RWPE1 (cell line): ENCODE measurements around the gene IRF5.
A peak's percentile ranks its signal among the peaks of the same experiment; 100 is the strongest.

Experiments used
- CTCF ChIA-PET: fragments of 350-600 bp; sonication (Branson Sonifier 250); formaldehyde crosslinking; extraction: SDS; loops from one replicate; lab custom pipeline; 2021; lab: Yijun Ruan, JAX
- POLR2A ChIA-PET: fragments of 400-600 bp; formaldehyde crosslinking; extraction: SDS; loops from one replicate; lab custom pipeline; 2020; ENCODE audit warnings: antibody characterized with exemption; ENCODE audit not compliant: low non-redundant PET; lab: Yijun Ruan, JAX
- DNase-seq: peaks from one replicate; pipeline ENCODE4 v3.0.0; 2012; ENCODE audit warnings: low spot score
- H3K27ac ChIP-seq: fragments of 450-650 bp; 2 replicates; pipeline ENCODE4 v1.5.1; 2017
- TF ChIP-seq, protein P1 (sequence below): fragments of 450-650 bp; conservative IDR thresholded peaks from 2 replicates; pipeline ENCODE4 v1.5.1; 2017; ENCODE audit warnings: low read depth, mild to moderate bottlenecking

Gene IRF5

DNA sequence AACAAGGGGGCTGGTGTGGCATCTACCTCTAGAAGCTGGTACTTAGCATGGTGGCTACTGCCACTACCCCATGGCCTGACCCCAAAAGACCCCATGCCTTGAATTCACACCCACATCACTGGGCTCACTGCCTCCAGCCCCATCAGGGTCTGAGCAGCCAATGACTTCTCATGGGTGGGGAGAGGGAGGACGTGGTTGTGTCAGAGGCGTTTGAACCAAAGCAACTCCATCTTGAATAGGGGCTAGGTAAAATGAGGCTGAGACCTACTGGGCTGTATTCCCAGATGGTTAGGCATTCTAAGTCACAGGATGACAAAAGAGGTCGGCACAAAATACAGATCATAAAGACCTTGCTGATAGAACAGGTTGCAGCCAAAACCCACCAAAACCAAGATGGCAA lies 42.4 kb upstream of the IRF5 start:
- TF ChIP-seq, protein P1, sequence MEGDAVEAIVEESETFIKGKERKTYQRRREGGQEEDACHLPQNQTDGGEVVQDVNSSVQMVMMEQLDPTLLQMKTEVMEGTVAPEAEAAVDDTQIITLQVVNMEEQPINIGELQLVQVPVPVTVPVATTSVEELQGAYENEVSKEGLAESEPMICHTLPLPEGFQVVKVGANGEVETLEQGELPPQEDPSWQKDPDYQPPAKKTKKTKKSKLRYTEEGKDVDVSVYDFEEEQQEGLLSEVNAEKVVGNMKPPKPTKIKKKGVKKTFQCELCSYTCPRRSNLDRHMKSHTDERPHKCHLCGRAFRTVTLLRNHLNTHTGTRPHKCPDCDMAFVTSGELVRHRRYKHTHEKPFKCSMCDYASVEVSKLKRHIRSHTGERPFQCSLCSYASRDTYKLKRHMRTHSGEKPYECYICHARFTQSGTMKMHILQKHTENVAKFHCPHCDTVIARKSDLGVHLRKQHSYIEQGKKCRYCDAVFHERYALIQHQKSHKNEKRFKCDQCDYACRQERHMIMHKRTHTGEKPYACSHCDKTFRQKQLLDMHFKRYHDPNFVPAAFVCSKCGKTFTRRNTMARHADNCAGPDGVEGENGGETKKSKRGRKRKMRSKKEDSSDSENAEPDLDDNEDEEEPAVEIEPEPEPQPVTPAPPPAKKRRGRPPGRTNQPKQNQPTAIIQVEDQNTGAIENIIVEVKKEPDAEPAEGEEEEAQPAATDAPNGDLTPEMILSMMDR, result no peak
- H3K27ac ChIP-seq, result no peak overlapping the region
- ChIA-PET CTCF (no interaction called here), POLR2A (no interaction called here)
- no peak for DNase-seq

DNA sequence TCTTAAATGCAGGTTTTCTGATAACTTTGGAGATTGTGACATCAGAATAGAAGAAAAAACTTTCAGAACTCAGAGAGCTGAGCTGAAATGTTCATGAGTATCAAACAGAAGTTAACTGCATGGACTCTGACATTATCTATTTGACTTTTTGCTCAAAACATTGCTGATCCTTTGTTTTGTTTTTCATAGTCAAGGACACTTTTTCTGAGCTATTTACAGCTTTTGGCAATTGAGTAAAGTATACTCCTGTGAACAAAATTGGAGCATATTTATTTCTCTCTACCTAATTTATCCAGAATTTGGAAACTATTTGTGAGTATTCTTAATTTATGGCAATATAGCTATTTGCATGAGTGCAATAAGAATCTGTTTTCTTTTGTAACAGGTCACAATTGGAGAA lies 38.3 kb upstream of the IRF5 start:
- CTCF ChIA-PET, result no interaction called here
- TF ChIP-seq, protein P1, result no peak
- no peak for DNase-seq
- no peak overlapping the region for H3K27ac ChIP-seq
- POLR2A ChIA-PET, result no interaction called here

DNA sequence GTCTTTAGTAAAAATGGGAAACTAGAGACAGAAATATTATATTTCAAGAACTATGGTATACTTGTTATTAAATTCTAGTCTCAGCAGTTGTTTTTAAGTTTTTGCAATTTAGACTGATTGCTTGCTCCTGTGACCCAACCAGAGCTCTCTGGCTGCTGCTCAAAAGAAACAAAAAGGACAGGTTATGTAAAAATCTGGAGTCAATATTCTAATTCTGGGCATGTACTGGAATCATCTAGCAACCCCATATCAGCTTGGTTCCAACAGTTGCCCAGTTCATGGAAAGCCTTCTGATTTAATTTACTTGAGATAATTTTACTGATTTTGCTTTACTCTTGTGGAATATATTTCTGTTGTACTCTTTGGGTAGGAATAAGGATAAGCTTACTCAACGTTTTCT lies 37.5 kb upstream of the IRF5 start:
- POLR2A ChIA-PET, result no interaction called here
- no peak for DNase-seq
- TF ChIP-seq, protein P1, result no peak
- H3K27ac ChIP-seq, result no peak overlapping the region
- CTCF ChIA-PET, result no interaction called here

DNA sequence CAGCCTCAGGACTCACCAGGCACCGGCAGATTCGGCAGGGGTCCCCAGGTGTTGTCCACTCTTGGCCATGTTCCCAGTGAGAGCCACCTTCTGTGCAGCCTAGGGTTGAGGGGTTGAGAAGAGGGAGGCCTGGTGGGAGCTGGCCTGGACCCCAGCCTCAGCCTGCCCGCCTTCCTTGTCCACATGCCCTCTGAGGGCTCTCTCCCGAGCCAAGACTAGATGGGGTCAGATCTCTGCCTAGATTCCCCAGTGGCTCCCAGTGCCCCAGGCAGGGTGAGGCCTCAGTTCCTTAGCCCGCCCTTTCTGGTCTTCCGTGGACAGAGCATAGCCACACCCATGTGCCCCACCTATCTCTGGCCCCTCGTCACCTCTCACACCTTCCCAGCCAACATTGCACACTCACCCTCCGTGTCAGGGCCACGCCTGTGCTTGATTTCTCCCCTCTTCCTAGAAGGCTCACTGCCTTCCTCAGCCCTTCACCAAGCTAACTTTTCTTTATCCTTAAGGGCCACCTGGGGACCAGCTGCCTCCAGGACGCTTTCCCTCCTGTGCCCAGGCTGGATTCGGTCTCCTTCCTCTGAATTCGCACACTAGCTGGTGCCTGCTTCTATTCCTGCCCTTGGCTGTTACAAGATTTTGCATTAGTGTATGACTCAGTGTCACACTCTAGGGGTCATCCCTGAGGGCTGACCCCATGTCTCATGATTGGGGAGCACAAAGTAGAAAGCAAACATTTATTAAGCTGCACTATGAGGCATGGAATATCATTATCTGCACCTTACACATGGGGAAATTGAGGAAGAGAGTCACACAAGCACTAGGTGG lies 34.8 kb upstream of the IRF5 start:
- no peak for DNase-seq
- ChIA-PET POLR2A (no interaction called here), CTCF (interaction anchor here (0.5 kb wide), 1 partner anchor 1248 kb away, joined by 3 read pairs; no protein-coding TSS in a partner anchor)
- TF ChIP-seq, protein P1, result no peak
- 0 out of 2 replicates have a peak overlapping the region, but pooled peaks have one; percentile 2 for H3K27ac ChIP-seq

DNA sequence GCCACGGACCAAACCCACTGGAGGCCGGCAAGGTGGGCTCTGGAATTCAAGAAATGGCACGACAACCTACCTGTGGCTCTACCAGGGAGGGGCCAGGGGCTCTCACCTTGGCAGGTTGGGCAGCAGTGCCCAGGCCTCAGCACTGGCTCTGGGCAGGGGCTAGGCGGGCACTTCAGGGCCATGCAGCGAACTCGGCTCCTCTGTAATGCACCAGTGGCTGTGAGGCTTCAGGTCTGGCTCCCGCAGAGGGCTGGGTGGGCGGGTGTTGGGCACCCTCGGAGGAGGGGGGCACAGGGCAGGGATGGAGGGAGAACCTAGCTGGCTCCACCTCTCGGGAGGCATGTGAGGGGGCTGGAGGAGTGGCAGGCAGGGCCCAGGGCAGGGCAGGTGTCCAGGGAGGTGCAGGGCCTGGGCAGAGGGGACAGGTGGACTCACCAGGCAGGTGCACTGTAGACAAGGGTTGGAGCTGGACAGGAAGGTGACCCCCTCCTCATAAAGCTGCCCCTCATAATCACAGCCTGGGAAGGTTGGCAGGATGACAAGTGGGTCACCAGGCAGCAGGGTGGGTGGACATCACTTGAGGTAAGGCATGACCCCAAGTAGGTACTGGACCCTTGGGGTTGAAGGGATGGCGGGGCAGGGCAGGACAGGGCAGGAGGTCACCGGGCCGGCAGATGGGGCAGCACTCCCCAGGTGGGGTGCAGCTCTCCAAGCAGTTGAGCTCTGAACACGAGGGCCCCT lies 33.9 kb upstream of the IRF5 start:
- POLR2A ChIA-PET, result no interaction called here
- CTCF ChIA-PET, result interaction anchor here (0.5 kb wide), 1 partner anchor 1247 kb away, joined by 3 read pairs; no protein-coding TSS in a partner anchor
- H3K27ac ChIP-seq, result no peak overlapping the region
- TF ChIP-seq, protein P1, result no peak
- no peak for DNase-seq

DNA sequence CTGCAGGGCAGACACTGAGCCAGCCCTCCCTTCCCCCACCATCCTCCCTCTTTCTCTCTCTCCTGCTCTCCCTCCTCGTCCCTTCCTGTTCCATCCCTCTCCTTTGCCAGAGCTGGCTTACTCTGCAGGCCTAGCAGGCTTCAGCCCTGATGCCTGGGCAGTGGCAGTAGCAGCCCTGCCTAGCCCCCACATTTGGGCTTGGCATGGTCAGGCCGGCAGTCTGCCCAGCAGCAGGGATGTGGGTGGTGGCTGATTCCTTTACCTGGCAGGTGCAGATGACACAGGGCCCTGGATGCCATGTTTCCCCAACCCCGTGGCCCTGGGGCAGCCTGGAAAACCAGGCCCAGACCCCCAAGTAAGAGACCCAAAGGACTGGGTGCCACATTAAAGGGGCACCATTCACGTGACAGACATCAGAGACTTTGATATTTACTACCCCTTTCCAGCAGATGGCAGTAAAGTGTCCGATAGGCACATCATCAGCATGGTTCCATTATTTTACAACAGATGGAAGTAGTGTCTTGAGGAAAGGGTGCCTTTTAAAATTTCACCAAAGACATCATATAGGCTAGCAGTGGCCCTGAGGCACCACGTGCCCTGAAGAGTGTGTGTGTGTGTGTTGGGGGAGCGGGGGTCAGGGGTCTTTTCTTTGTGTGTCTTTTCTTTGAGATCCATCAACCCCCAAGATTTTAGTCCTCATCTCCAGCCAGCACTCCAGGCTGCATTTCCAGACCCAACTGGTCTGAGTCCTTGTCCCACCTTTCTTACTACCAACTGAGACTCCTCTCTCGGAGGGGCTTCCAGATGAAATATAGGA lies 33.1 kb upstream of the IRF5 start:
- POLR2A ChIA-PET, result no interaction called here
- no peak for DNase-seq
- CTCF ChIA-PET, result no interaction called here
- H3K27ac ChIP-seq, result no peak overlapping the region
- TF ChIP-seq, protein P1, result peak; percentile 68
